Umbilical cord (tissue), 1 donor: ENCODE data around the gene ZNHIT6. TPM values are rescaled to one million over a fixed set of nuclear protein-coding genes. Genes with fewer than 3 reads are reported as not detected.

Experiments used
- total RNA-seq: library from RNA; depleted of rRNA; stranded (reverse); fragments of >200 nt; gene quantifications from one replicate; pipeline ENCODE4 v1.2.3, GENCODE V29; 2014; ENCODE audit warnings: low replicate concordance; ENCODE audit not compliant: insufficient read depth

Gene ZNHIT6
- total RNA-seq, 1 donor from 2014 or later: 15.4 TPM

Other genes starting within 250 kb of the ZNHIT6 start
- gene DDAH1, start 243.3 kb downstream of the ZNHIT6 start, total RNA-seq: 57.3 TPM
- gene CCN1, start 127.7 kb downstream of the ZNHIT6 start, total RNA-seq: 202 TPM